ENCODE data around the gene RNU7-1.

Gene RNU7-1

GRCh38 chr12:6941267-6941666 is 2.3 kb upstream of the RNU7-1 start:
- DNase-seq (ENCODE audit: low read depth): no peak
- no peak overlapping the region for H3K4me3 ChIP-seq (ENCODE audit: low read depth, low read length)
- TF ChIP-seq CTCF (IDR thresholded peaks at IDR 0.05; ENCODE audit: insufficient read depth, low read depth, low read length, missing control alignments): no peak

DNA sequence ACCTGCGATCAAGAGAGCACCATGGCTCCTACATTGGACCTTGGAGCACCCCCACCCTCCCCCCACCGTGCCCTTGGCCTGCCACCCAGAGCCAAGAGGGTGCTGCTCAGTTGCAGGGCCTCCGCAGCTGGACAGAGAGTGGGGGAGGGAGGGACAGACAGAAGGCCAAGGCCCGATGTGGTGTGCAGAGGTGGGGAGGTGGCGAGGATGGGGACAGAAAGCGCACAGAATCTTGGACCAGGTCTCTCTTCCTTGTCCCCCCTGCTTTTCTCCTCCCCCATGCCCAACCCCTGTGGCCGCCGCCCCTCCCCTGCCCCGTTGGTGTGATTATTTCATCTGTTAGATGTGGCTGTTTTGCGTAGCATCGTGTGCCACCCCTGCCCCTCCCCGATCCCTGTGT is 1.8 kb upstream of the RNU7-1 start:
- H3K4me3 ChIP-seq (ENCODE audit: low read depth, low read length): no peak overlapping the region
- no peak for TF ChIP-seq CTCF (IDR thresholded peaks at IDR 0.05; ENCODE audit: insufficient read depth, low read depth, low read length, missing control alignments)
- no peak for DNase-seq (ENCODE audit: low read depth)

- TF ChIP-seq CTCF (IDR thresholded peaks at IDR 0.05; ENCODE audit: insufficient read depth, low read depth, low read length, missing control alignments): no peak
- H3K4me3 ChIP-seq (ENCODE audit: low read depth, low read length): no peak overlapping the region
- no peak for DNase-seq (ENCODE audit: low read depth)
Observed at GRCh38 chr12:6942331-6942665, 1.3 kb upstream of the RNU7-1 start.

DNA sequence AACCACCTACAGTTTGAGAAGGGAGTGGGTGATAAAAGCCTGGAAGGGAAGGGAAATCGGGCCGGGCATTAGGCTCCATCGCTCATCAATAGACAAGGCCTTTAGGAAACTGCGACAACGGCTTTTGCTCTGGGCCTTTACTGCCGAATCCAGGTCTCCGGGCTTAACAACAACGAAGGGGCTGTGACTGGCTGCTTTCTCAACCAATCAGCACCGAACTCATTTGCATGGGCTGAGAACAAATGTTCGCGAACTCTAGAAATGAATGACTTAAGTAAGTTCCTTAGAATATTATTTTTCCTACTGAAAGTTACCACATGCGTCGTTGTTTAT is 261 bp upstream of the RNU7-1 start:
- H3K4me3 ChIP-seq (ENCODE audit: low read depth, low read length): peak overlapping the region; percentile 39
- no peak for TF ChIP-seq CTCF (IDR thresholded peaks at IDR 0.05; ENCODE audit: insufficient read depth, low read depth, low read length, missing control alignments)
- DNase-seq (ENCODE audit: low read depth): peak; percentile 96

- DNase-seq (ENCODE audit: low read depth): peak; percentile 97
- H3K4me3 ChIP-seq (ENCODE audit: low read depth, low read length): peak overlapping the region; percentile 72
- TF ChIP-seq CTCF (IDR thresholded peaks at IDR 0.05; ENCODE audit: insufficient read depth, low read depth, low read length, missing control alignments): peak; percentile 86
Observed at GRCh38 chr12:6944381-6945186, 968 bp downstream of the RNU7-1 start.

- no peak for TF ChIP-seq CTCF (IDR thresholded peaks at IDR 0.05; ENCODE audit: insufficient read depth, low read depth, low read length, missing control alignments)
- peak overlapping the region; percentile 72 for H3K4me3 ChIP-seq (ENCODE audit: low read depth, low read length)
- DNase-seq (ENCODE audit: low read depth): no peak
Observed at GRCh38 chr12:6945613-6946012, 2.0 kb downstream of the RNU7-1 start.

All from GM12865 (cell line).